CD14-positive monocyte (primary cell): Measurements from ENCODE around the gene WDFY4. TPM values are rescaled to one million over a fixed set of nuclear protein-coding genes. Genes with fewer than 3 reads are reported as not detected.

Source experiments
- DNase-seq, 3 donors: peaks; one replicate each; pipeline ENCODE4 v3.0.0-alpha.2; 2011 to 2022
- H2AFZ ChIP-seq: 2 replicates; pipeline ENCODE4 v1.6.0; 2012; ENCODE audit warnings: mild to moderate bottlenecking, low read depth, low read length, inconsistent platforms; ENCODE audit not compliant: insufficient read depth, poor library complexity, severe bottlenecking
- H3K27ac ChIP-seq, 2 donors: 1 replicate in 1 of 2; 2 replicates in 1 of 2; pipeline ENCODE4 v1.5.1; 2012 to 2013; ENCODE audit warnings: low read length in 2 of 2, control low read depth in 1 of 2, inconsistent platforms in 1 of 2, low read depth in 1 of 2, mild to moderate bottlenecking in 1 of 2
- H3K27me3 ChIP-seq, 2 donors: one replicate each; pipeline versions ENCODE4 v1.6.0 to v1.6.1; 2011 to 2013; ENCODE audit warnings: low read length in 2 of 2; ENCODE audit not compliant: control insufficient read depth in 2 of 2, insufficient read depth in 2 of 2
- H3K36me3 ChIP-seq, 2 donors: replicated peaks in 1 of 2; 1 replicate in 1 of 2; 2 replicates in 1 of 2; pipeline versions ENCODE4 v1.5.1 to v1.6.1; 2012 to 2013; ENCODE audit warnings: low read length in 2 of 2, control low read depth in 1 of 2, inconsistent platforms in 1 of 2, mild to moderate bottlenecking in 1 of 2; ENCODE audit not compliant: insufficient read depth in 2 of 2, control insufficient read depth in 1 of 2
- H3K4me1 ChIP-seq, 2 donors: 1 replicate in 1 of 2; 2 replicates in 1 of 2; pipeline versions ENCODE4 v1.5.1 to v1.6.1; 2012 to 2013; ENCODE audit warnings: low read length in 2 of 2, control low read depth in 1 of 2, inconsistent platforms in 1 of 2, mild to moderate bottlenecking in 1 of 2, moderate library complexity in 1 of 2; ENCODE audit not compliant: insufficient read depth in 2 of 2, control insufficient read depth in 1 of 2
- H3K4me2 ChIP-seq: replicated peaks from 2 replicates; pipeline ENCODE3; 2012; ENCODE audit warnings: low read length, moderate library complexity, mild to moderate bottlenecking; ENCODE audit not compliant: poor library complexity, severe bottlenecking; ENCODE audit errors: extremely low read depth
- H3K4me3 ChIP-seq, 3 experiments: fragments of 200-600 bp in 1 of 3; sonication (generic) in 1 of 3; replicated peaks in 1 of 3; 1 replicate in 2 of 3; 2 replicates in 1 of 3; pipeline ENCODE4 v1.5.1; 2011 to 2013; ENCODE audit warnings: low read length in 3 of 3, mild to moderate bottlenecking in 3 of 3, control low read depth in 2 of 3, low read depth in 2 of 3, inconsistent platforms in 1 of 3, moderate library complexity in 1 of 3
- H3K79me2 ChIP-seq: 2 replicates; pipeline ENCODE4 v1.6.0; 2012; ENCODE audit warnings: mild to moderate bottlenecking, control low read depth, inconsistent platforms, low read length, moderate library complexity; ENCODE audit not compliant: insufficient read depth
- H3K9ac ChIP-seq: 2 replicates; pipeline ENCODE4 v1.6.0; 2017; ENCODE audit warnings: low read length, mild to moderate bottlenecking; ENCODE audit not compliant: insufficient read depth, poor library complexity, severe bottlenecking
- H3K9me3 ChIP-seq, 2 donors: replicated peaks in 1 of 2; 1 replicate in 1 of 2; 2 replicates in 1 of 2; pipeline versions ENCODE4 v1.5.1 to v1.6.1; 2012 to 2013; ENCODE audit warnings: low read length in 2 of 2, control low read depth in 1 of 2; ENCODE audit not compliant: control insufficient read depth in 1 of 2, insufficient read depth in 1 of 2
- H4K20me1 ChIP-seq: 2 replicates; pipeline ENCODE4 v1.6.0; 2012; ENCODE audit warnings: mild to moderate bottlenecking, low read length, control low read depth, moderate library complexity; ENCODE audit not compliant: insufficient read depth
- H3K27ac Mint-ChIP-seq, 7 donors: one replicate each; pipeline ENCODE4 v1.8.0; 2020; ENCODE audit warnings: mild to moderate bottlenecking in 7 of 7, mixed read lengths in 7 of 7, moderate library complexity in 6 of 7, inconsistent platforms in 2 of 7
- H3K27me3 Mint-ChIP-seq, 3 donors: one replicate each; pipeline ENCODE4 v1.8.0; 2021 to 2022; ENCODE audit warnings: low read depth in 3 of 3, mild to moderate bottlenecking in 3 of 3, mixed read lengths in 3 of 3, moderate library complexity in 3 of 3, inconsistent platforms in 1 of 3
- H3K36me3 Mint-ChIP-seq, 2 donors: one replicate each; pipeline ENCODE4 v1.8.0; 2020; ENCODE audit warnings: mixed read lengths in 2 of 2, inconsistent platforms in 1 of 2, mild to moderate bottlenecking in 1 of 2
- H3K4me1 Mint-ChIP-seq: one replicate; pipeline ENCODE4 v1.8.0; 2020; ENCODE audit warnings: mild to moderate bottlenecking, mixed read lengths
- H3K4me3 Mint-ChIP-seq, 2 donors: one replicate each; pipeline ENCODE4 v1.8.0; 2020; ENCODE audit warnings: mild to moderate bottlenecking in 2 of 2, mixed read lengths in 2 of 2, moderate library complexity in 1 of 2
- H3K9me3 Mint-ChIP-seq, 7 donors: one replicate each; pipeline ENCODE4 v1.8.0; 2020 to 2022; ENCODE audit warnings: mixed read lengths in 7 of 7, mild to moderate bottlenecking in 6 of 7, moderate library complexity in 6 of 7, inconsistent platforms in 2 of 7
- WGBS: methylation state at CpG from one replicate; pipeline ENCODE4 v1.1.5; 2013; ENCODE audit warnings: missing lambda C conversion rate; ENCODE audit not compliant: insufficient coverage; 5-methylcytosine and 5-hydroxymethylcytosine counted together
- intact Hi-C, 2 donors: fragments of 100-400 bp; cut with micrococcal nuclease; formaldehyde crosslinking; loops; one replicate each; pipeline versions ENCODE4 v1.15.0 to v1.15.1; 2023
- polyA plus RNA-seq, 3 donors: library from polyadenylated mRNA; depleted of rRNA in 1 of 3; unstranded in 2 of 3; stranded (reverse) in 1 of 3; fragments of 300-500 nt in 2 of 3; fragments of >200 nt in 1 of 3; fragmentation: Illumina TruSeq in 2 of 3; gene quantifications; 1 replicate in 2 of 3; 2 replicates in 1 of 3; pipeline ENCODE4 v1.2.3, GENCODE V29; 2012 to 2021
- TF ChIP-seq, protein P1 (sequence below): fragments of 200-600 bp; IDR thresholded peaks from one replicate; pipeline ENCODE4 v1.8.0; 2022; ENCODE audit warnings: antibody characterized with exemption, mild to moderate bottlenecking

Gene WDFY4
- polyA plus RNA-seq, 3 donors = 7.5 to 36.1 (median 9.8) TPM

DNA sequence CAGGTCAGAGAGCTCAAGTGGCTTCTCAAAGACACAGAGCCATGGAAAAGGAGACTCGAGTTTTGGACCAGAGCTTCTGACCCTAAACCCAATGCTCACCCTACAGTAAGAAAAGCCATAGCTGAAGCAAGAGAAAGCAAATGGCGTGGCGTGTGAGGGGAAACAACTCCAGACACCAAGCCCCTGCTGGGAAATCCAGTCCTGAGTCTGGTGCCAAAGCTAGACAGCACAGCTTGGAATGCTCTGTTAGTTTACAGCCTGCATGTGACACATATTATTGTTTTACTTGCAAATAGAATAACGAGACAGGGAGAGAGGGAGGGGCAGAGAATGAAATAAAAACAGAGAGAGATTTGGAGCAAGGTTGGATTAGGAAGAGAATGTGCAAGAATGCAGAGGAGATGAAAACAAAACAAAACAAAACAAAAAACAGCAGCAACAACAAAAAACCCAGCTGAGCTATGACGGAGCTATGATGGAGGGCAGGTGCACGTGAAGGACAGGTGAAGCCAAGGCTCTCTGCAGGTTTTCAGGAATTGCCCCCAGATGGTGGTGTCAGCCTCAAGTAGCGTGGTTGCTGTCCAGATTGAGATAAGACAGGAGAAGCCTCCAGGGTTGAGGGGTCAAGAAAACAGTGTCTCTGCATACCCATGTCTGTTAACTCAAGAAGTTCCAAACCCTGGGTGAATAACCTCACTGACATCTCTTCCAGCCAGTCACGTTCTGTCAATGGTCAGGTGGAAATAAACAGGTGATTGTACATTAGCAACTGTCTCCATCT lies 324.7 kb downstream of the WDFY4 start:
- intact Hi-C loops = no loop called here

DNA sequence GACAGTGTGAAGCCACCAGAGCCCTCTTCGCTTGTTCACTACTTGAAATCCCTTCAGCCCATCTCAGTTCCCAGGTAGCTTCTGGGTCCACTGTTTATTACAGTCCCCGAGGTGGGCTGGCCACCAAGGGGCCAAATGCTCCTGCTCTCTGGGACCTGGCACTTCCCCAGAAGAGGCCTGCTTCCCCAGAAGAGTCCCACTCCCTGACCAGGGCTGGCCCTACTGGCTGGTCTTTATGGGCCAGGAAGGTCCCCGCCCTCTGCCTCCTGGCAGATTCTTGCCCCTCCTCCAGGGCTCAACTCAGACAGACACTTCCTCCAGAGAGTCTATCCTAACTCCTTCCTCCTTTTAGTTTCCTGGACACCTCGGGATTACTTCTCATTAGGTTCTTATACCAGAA lies 325.6 kb downstream of the WDFY4 start:
- intact Hi-C loops = no loop called here
- Histone ChIP-seq H3K4me3 (no peak overlapping the region), H3K79me2 (no peaks in the 10 kb centered on the region), H2AFZ (peak overlapping the region; percentile 21), H3K27me3 (no peaks in the 10 kb centered on the region), H4K20me1 (no peaks in the 10 kb centered on the region), H3K4me2 (no peak overlapping the region), H3K9me3 (no peaks in the 10 kb centered on the region), H3K4me1 (peaks cover 11 to 13% of the 10 kb centered on the region in 2 donors), H3K9ac (peak overlapping the region; percentile 8), H3K36me3 (no peaks in the 10 kb centered on the region), H3K27ac (no peak overlapping the region)
- H3K27me3 Mint-ChIP-seq = peaks cover 0 to 7% (median 0%) of the 10 kb centered on the region in 3 donors
- no peaks in the 10 kb centered on the region for H3K9me3 Mint-ChIP-seq
- peak overlapping the region in 1 of 7 donors; percentile 19 for H3K27ac Mint-ChIP-seq
- H3K36me3 Mint-ChIP-seq = no peaks in the 10 kb centered on the region
- no peak for DNase-seq
- H3K4me1 Mint-ChIP-seq = peaks cover 20% of the 10 kb centered on the region
- TF ChIP-seq, protein P1, sequence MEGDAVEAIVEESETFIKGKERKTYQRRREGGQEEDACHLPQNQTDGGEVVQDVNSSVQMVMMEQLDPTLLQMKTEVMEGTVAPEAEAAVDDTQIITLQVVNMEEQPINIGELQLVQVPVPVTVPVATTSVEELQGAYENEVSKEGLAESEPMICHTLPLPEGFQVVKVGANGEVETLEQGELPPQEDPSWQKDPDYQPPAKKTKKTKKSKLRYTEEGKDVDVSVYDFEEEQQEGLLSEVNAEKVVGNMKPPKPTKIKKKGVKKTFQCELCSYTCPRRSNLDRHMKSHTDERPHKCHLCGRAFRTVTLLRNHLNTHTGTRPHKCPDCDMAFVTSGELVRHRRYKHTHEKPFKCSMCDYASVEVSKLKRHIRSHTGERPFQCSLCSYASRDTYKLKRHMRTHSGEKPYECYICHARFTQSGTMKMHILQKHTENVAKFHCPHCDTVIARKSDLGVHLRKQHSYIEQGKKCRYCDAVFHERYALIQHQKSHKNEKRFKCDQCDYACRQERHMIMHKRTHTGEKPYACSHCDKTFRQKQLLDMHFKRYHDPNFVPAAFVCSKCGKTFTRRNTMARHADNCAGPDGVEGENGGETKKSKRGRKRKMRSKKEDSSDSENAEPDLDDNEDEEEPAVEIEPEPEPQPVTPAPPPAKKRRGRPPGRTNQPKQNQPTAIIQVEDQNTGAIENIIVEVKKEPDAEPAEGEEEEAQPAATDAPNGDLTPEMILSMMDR = no peak
- H3K4me3 Mint-ChIP-seq = no peak overlapping the region
- 85% methylated on average over 3 of the region's 4 CpGs for WGBS

More for the DNA sequence above, 324.7 kb downstream of the WDFY4 start:
- H3K36me3 ChIP-seq = no peaks in the 10 kb centered on the region
- no peak overlapping the region for H3K27ac ChIP-seq
- 86% methylated on average over 3 of the region's 8 CpGs for WGBS
- no peak overlapping the region for H2AFZ ChIP-seq
- H3K27me3 Mint-ChIP-seq = peaks cover 0 to 7% (median 0%) of the 10 kb centered on the region in 3 donors
- H3K4me3 ChIP-seq = no peak overlapping the region
- no peaks in the 10 kb centered on the region for H4K20me1 ChIP-seq
- DNase-seq = no peak
- no peaks in the 10 kb centered on the region for H3K9me3 Mint-ChIP-seq
- peaks cover 11 to 13% of the 10 kb centered on the region in 2 donors for H3K4me1 ChIP-seq
- H3K27ac Mint-ChIP-seq = no peak overlapping the region
- H3K9me3 ChIP-seq = no peaks in the 10 kb centered on the region
- H3K36me3 Mint-ChIP-seq = no peaks in the 10 kb centered on the region
- H3K9ac ChIP-seq = no peak overlapping the region
- TF ChIP-seq, protein P1 = no peak
- no peak overlapping the region for H3K4me2 ChIP-seq
- no peak overlapping the region for H3K4me3 Mint-ChIP-seq
- peaks cover 20% of the 10 kb centered on the region for H3K4me1 Mint-ChIP-seq
- H3K27me3 ChIP-seq = no peaks in the 10 kb centered on the region
- no peaks in the 10 kb centered on the region for H3K79me2 ChIP-seq
